Heart right ventricle (tissue), 16 donors: ENCODE results near the gene C4orf46. TPM values are rescaled to one million over a fixed set of nuclear protein-coding genes. Genes with fewer than 3 reads are reported as not detected.

Experiments
- ATAC-seq, 8 donors: fragments of 200-7000 bp; cut with Tn5 transposase; one replicate each; pipeline ENCODE4 v1.9.1; 2020; ENCODE audit warnings: mild to moderate bottlenecking in 8 of 8, moderate library complexity in 8 of 8, moderate number of reproducible peaks in 1 of 8
- DNase-seq, 2 donors: peaks; one replicate each; pipeline ENCODE4 v3.0.0-alpha.2; 2020
- H3K27ac ChIP-seq, 10 donors: fragments of 200-600 bp; sonication (generic) in 2 of 10; one replicate each; pipeline versions ENCODE4 v1.5.0 to v1.8.0; 2020 to 2022; ENCODE audit warnings: mild to moderate bottlenecking in 3 of 10
- H3K27me3 ChIP-seq, 7 donors: fragments of 200-600 bp; one replicate each; pipeline ENCODE4 v1.8.0; 2021 to 2022; ENCODE audit warnings: mild to moderate bottlenecking in 2 of 7
- H3K36me3 ChIP-seq, 9 donors: fragments of 200-600 bp; sonication (generic) in 1 of 9; one replicate each; pipeline versions ENCODE4 v1.5.0 to v1.8.0; 2020 to 2022; ENCODE audit warnings: mild to moderate bottlenecking in 2 of 9
- H3K4me1 ChIP-seq, 9 donors: fragments of 200-600 bp; sonication (generic) in 1 of 9; one replicate each; pipeline versions ENCODE4 v1.5.0 to v1.8.0; 2020 to 2022; ENCODE audit warnings: mild to moderate bottlenecking in 4 of 9
- H3K4me3 ChIP-seq, 10 donors: fragments of 200-600 bp; sonication (generic) in 2 of 10; one replicate each; pipeline versions ENCODE4 v1.5.0 to v1.8.0; 2020 to 2022; ENCODE audit warnings: mild to moderate bottlenecking in 7 of 10, moderate library complexity in 2 of 10
- H3K9me3 ChIP-seq, 11 donors: fragments of 200-600 bp in 10 of 11; sonication (generic) in 2 of 11; one replicate each; pipeline versions ENCODE4 v1.5.0 to v1.8.0; 2013 to 2022; ENCODE audit warnings: mild to moderate bottlenecking in 2 of 11, control low read depth in 1 of 11, moderate library complexity in 1 of 11
- CTCF ChIP-seq, 9 donors: fragments of 200-600 bp; sonication (generic) in 2 of 9; IDR thresholded peaks; one replicate each; pipeline versions ENCODE4 v1.5.0 to v1.8.0; 2021 to 2022; ENCODE audit warnings: antibody characterized with exemption in 9 of 9, mild to moderate bottlenecking in 5 of 9, moderate library complexity in 1 of 9
- WGBS, 2 donors: extraction: QIAGEN DNeasy Blood & Tissue Kit; methylation state at CpG; one replicate each; pipeline ENCODE4 v1.1.7; 2013; ENCODE audit warnings: inconsistent platforms in 1 of 2; 5-methylcytosine and 5-hydroxymethylcytosine counted together
- intact Hi-C, 10 donors: fragments of 100-400 bp; cut with DNase I; formaldehyde crosslinking; loops; one replicate each; pipeline versions ENCODE4 v1.11.1 to v1.14.2; 2022
- polyA plus RNA-seq, 2 donors: library from polyadenylated mRNA; stranded (reverse); fragments of 200-250 nt; gene quantifications; one replicate each; pipeline ENCODE4 v1.2.3, GENCODE V29; 2013
- total RNA-seq, 10 donors: library from RNA; stranded (reverse); fragmentation: NEBNext Ultra II Directional in 3 of 10; extraction: Animal tissue kit (Norgen Biotek cat#: 25700) in 3 of 10; gene quantifications; one replicate each; pipeline versions ENCODE4 v1.2.1 to v1.2.4, GENCODE V29; 2021 to 2023
- donor health status: Arrhythmogenic right ventricular cardiomyopathy.
- donor health status: ischemic (EF 13 %, LVEDD 7.1; RV severe dilation, severe dysfunction).
- donor health status: healthy with polysubstance abuse.
- donor health status: DM: no; HTN: yes; CAD: no.
- donor health status: DM: no; HTN: no; CAD: no.
- donor health status: ischemic (EF 25% LVEDD 6.9; RV normal size, moderate dysfunction).
- donor health status: ischemic (EF 25% LVEDD 5.7; RV mildly dilated, moderate dysfunction).
- donor health status: healthy.
- donor health status: DM: yes; HTN: yes; CAD: no.
- donor health status: Ischemic cardiomyopathy.
- donor health status: ischemic (EF 35%, LVEDD 5.7; RV mildly dilated, moderate dysfunction).
- donor health status: nonischemic (EF 11% LVEDD 7.7; RV severe dilation, severe dysfunction).
- donor health status: DM: yes; HTN: yes; CAD: no.
- donor health status: PGD.
- donor health status: ischemic (EF 29% LVEDD 5.4; RV normal size, mild dysfunction).
- donor health status: nonischemic (EF 23%, LVEDD 6.1; RV moderate dilation, normal function).

C4orf46 gene
- total and polyA plus RNA-seq, 12 donors, result 1.7 to 5.2 (median 4.2) TPM

- H3K36me3 ChIP-seq, result no peaks in the 10 kb centered on the region
- no peak for ATAC-seq
- no peak for TF ChIP-seq CTCF (IDR thresholded peaks at IDR 0.05)
- DNase-seq, result no peak
- no peaks in the 10 kb centered on the region for H3K27me3 ChIP-seq
- H3K4me3 ChIP-seq, result no peak overlapping the region
- peaks cover 0 to 4% (median 0%) of the 10 kb centered on the region in 9 donors for H3K4me1 ChIP-seq
- no peaks in the 10 kb centered on the region for H3K9me3 ChIP-seq
- intact Hi-C loops, result no loop called here
- H3K27ac ChIP-seq, result no peak overlapping the region
- 32 to 45% methylated on average over 2 of the region's 2 CpGs for WGBS, 2 donors
Observed at GRCh38 chr4:158652920-158653319, 18.8 kb downstream of the C4orf46 start.

GRCh38 chr4:158649111-158649680, 22.5 kb downstream of the C4orf46 start:
- 28 to 36% methylated on average over 4 of the region's 4 CpGs for WGBS, 2 donors
- intact Hi-C loops, result no loop called here
- no peak for TF ChIP-seq CTCF (IDR thresholded peaks at IDR 0.05)
- H3K9me3 ChIP-seq, result no peaks in the 10 kb centered on the region
- H3K4me3 ChIP-seq, result no peak overlapping the region
- DNase-seq (no peak), ATAC-seq (no peak)
- no peak overlapping the region for H3K27ac ChIP-seq
- no peaks in the 10 kb centered on the region for H3K27me3 ChIP-seq
- no peaks in the 10 kb centered on the region for H3K36me3 ChIP-seq
- H3K4me1 ChIP-seq, result peaks cover 0 to 4% (median 0%) of the 10 kb centered on the region in 9 donors

- no peak for ATAC-seq
- no peak for TF ChIP-seq CTCF (IDR thresholded peaks at IDR 0.05)
- Histone ChIP-seq H3K4me1 (peaks cover 0 to 4% (median 0%) of the 10 kb centered on the region in 9 donors), H3K9me3 (no peaks in the 10 kb centered on the region), H3K4me3 (no peak overlapping the region), H3K27me3 (no peaks in the 10 kb centered on the region), H3K36me3 (no peaks in the 10 kb centered on the region), H3K27ac (no peak overlapping the region)
- DNase-seq, result no peak
- WGBS, 2 donors, result 53 to 55% methylated on average over 3 of the region's 3 CpGs
- intact Hi-C loops, result no loop called here
Observed at GRCh38 chr4:158644760-158645159, 26.9 kb downstream of the C4orf46 start.

GRCh38 chr4:158644356-158644755, 27.3 kb downstream of the C4orf46 start:
- Histone ChIP-seq H3K4me3 (no peak overlapping the region), H3K27me3 (no peaks in the 10 kb centered on the region), H3K4me1 (peaks cover 0 to 2% (median 0%) of the 10 kb centered on the region in 9 donors), H3K27ac (no peak overlapping the region), H3K9me3 (no peaks in the 10 kb centered on the region), H3K36me3 (no peaks in the 10 kb centered on the region)
- no peak for TF ChIP-seq CTCF (IDR thresholded peaks at IDR 0.05)
- no peak for DNase-seq
- ATAC-seq, result no peak
- WGBS, 2 donors, result 73 to 79% methylated on average over 5 of the region's 5 CpGs
- intact Hi-C loops, result no loop called here
